Measurements from ENCODE around the gene SOS2.

SOS2 gene

GRCh38 chr14:50110323-50111037, 120.9 kb downstream of the SOS2 start:
- Histone ChIP-seq H3K9ac (ENCODE audit: low read depth, low read length) (no peak overlapping the region), H3K9me3 (ENCODE audit: control insufficient read depth, insufficient read depth, low read length) (no peaks in the 10 kb centered on the region), H3K4me1 (ENCODE audit: control insufficient read depth, insufficient read depth, low read length) (peaks cover 5% of the 10 kb centered on the region), H3K4me3 (ENCODE audit: low read depth, low read length) (no peak overlapping the region), H3K27me3 (ENCODE audit: control insufficient read depth, insufficient read depth, low read length) (no peaks in the 10 kb centered on the region), H3K36me3 (ENCODE audit: control insufficient read depth, insufficient read depth, low read length) (peaks cover 17% of the 10 kb centered on the region)

GRCh38 chr14:50109342-50109741, 122.0 kb downstream of the SOS2 start:
- Histone ChIP-seq H3K4me3 (ENCODE audit: low read depth, low read length) (no peak overlapping the region), H3K9ac (ENCODE audit: low read depth, low read length) (no peak overlapping the region), H3K27me3 (ENCODE audit: control insufficient read depth, insufficient read depth, low read length) (no peaks in the 10 kb centered on the region), H3K4me1 (ENCODE audit: control insufficient read depth, insufficient read depth, low read length) (peaks cover 5% of the 10 kb centered on the region), H3K36me3 (ENCODE audit: control insufficient read depth, insufficient read depth, low read length) (peaks cover 13% of the 10 kb centered on the region), H3K9me3 (ENCODE audit: control insufficient read depth, insufficient read depth, low read length) (no peaks in the 10 kb centered on the region)

DNA sequence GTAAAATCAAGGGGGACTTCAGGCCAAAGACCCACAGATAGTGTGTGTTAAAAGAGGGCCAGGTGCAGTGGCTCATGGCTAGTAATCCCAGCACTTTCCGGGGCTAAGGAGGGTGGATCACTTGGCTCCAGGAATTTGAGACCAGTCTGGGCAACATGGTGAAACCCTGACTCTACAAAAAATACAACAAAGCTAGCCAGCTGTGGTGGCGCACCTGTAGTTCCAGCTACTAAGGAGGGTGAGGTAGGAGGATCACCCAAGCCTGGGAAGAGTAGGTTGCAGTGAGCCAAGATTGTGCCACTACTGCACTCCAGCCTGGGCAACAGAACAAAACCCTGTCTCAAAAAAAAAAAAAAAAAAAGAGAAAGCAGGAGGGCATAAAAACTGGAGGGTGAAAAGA, 123.5 kb downstream of the SOS2 start:
- Histone ChIP-seq H3K36me3 (ENCODE audit: control insufficient read depth, insufficient read depth, low read length) (peaks cover 12% of the 10 kb centered on the region), H3K4me3 (ENCODE audit: low read depth, low read length) (no peak overlapping the region), H3K9ac (ENCODE audit: low read depth, low read length) (no peak overlapping the region)

GRCh38 chr14:50106178-50106577, 125.2 kb downstream of the SOS2 start:
- Histone ChIP-seq H3K9ac (ENCODE audit: low read depth, low read length) (no peak overlapping the region), H3K9me3 (ENCODE audit: control insufficient read depth, insufficient read depth, low read length) (no peaks in the 10 kb centered on the region), H3K36me3 (ENCODE audit: control insufficient read depth, insufficient read depth, low read length) (peaks cover 9% of the 10 kb centered on the region), H3K4me3 (ENCODE audit: low read depth, low read length) (no peak overlapping the region), H3K4me1 (ENCODE audit: control insufficient read depth, insufficient read depth, low read length) (peaks cover 5% of the 10 kb centered on the region), H3K27me3 (ENCODE audit: control insufficient read depth, insufficient read depth, low read length) (no peaks in the 10 kb centered on the region)

More for the DNA sequence above, 123.5 kb downstream of the SOS2 start:
- no peaks in the 10 kb centered on the region for H3K9me3 ChIP-seq (ENCODE audit: control insufficient read depth, insufficient read depth, low read length)
- peaks cover 5% of the 10 kb centered on the region for H3K4me1 ChIP-seq (ENCODE audit: control insufficient read depth, insufficient read depth, low read length)
- H3K27me3 ChIP-seq (ENCODE audit: control insufficient read depth, insufficient read depth, low read length), result no peaks in the 10 kb centered on the region

GRCh38 chr14:50103558-50103957, 127.8 kb downstream of the SOS2 start:
- Histone ChIP-seq H3K9ac (ENCODE audit: low read depth, low read length) (no peak overlapping the region), H3K4me1 (ENCODE audit: control insufficient read depth, insufficient read depth, low read length) (peaks cover 4% of the 10 kb centered on the region), H3K9me3 (ENCODE audit: control insufficient read depth, insufficient read depth, low read length) (no peaks in the 10 kb centered on the region), H3K36me3 (ENCODE audit: control insufficient read depth, insufficient read depth, low read length) (peaks cover 3% of the 10 kb centered on the region), H3K4me3 (ENCODE audit: low read depth, low read length) (no peak overlapping the region), H3K27me3 (ENCODE audit: control insufficient read depth, insufficient read depth, low read length) (no peaks in the 10 kb centered on the region)

DNA sequence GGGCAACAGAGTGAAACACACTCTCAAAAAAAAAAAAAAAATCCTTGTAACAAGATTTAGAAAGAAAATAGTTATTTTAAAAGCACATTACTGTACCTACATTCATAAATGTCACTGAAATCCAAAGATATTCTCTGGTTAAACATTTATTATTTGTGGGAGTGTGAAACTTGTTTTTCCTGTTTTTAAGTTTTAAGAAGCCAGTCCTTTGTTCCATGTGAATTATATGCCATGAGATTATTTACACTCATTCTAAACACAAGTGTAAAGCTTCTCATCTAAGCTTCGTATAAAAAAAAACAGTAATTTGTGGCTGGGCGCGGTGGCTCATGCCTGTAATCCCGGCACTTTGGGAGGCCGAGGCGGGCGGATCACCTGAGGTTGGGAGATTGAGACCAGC, 130.0 kb downstream of the SOS2 start:
- no peak overlapping the region for H3K9ac ChIP-seq (ENCODE audit: low read depth, low read length)
- no peaks in the 10 kb centered on the region for H3K36me3 ChIP-seq (ENCODE audit: control insufficient read depth, insufficient read depth, low read length)
- no peaks in the 10 kb centered on the region for H3K4me1 ChIP-seq (ENCODE audit: control insufficient read depth, insufficient read depth, low read length)
- no peaks in the 10 kb centered on the region for H3K9me3 ChIP-seq (ENCODE audit: control insufficient read depth, insufficient read depth, low read length)
- no peaks in the 10 kb centered on the region for H3K27me3 ChIP-seq (ENCODE audit: control insufficient read depth, insufficient read depth, low read length)
- no peak overlapping the region for H3K4me3 ChIP-seq (ENCODE audit: low read depth, low read length)

DNA sequence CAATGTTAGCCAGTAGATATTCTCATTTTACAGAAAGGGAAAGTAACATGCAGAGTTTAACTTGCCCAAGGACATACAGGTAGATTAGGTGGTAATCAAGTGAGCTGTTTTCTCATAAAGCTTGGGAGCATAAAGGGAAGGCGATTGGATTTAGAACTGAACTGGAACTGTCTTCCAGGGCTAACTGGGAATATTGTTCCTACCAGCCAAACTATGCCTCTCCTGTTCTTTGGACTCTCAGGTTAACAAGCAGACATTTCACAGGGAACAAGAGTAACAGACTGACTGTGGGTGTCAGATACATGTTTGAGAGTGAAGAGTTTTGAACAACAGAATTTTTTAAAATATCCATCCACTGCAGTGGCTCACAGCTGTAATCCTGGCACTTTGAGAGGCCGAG, 130.6 kb downstream of the SOS2 start:
- H3K9me3 ChIP-seq (ENCODE audit: control insufficient read depth, insufficient read depth, low read length), result no peaks in the 10 kb centered on the region
- H3K27me3 ChIP-seq (ENCODE audit: control insufficient read depth, insufficient read depth, low read length), result no peaks in the 10 kb centered on the region
- no peak overlapping the region for H3K9ac ChIP-seq (ENCODE audit: low read depth, low read length)
- H3K36me3 ChIP-seq (ENCODE audit: control insufficient read depth, insufficient read depth, low read length), result no peaks in the 10 kb centered on the region
- H3K4me3 ChIP-seq (ENCODE audit: low read depth, low read length), result no peak overlapping the region
- H3K4me1 ChIP-seq (ENCODE audit: control insufficient read depth, insufficient read depth, low read length), result no peaks in the 10 kb centered on the region

- Histone ChIP-seq H3K4me3 (ENCODE audit: low read depth, low read length) (no peak overlapping the region), H3K27me3 (ENCODE audit: control insufficient read depth, insufficient read depth, low read length) (no peaks in the 10 kb centered on the region), H3K9me3 (ENCODE audit: control insufficient read depth, insufficient read depth, low read length) (no peaks in the 10 kb centered on the region), H3K36me3 (ENCODE audit: control insufficient read depth, insufficient read depth, low read length) (no peaks in the 10 kb centered on the region), H3K9ac (ENCODE audit: low read depth, low read length) (no peak overlapping the region), H3K4me1 (ENCODE audit: control insufficient read depth, insufficient read depth, low read length) (no peaks in the 10 kb centered on the region)
Measured at GRCh38 chr14:50099335-50099734, 132.0 kb downstream of the SOS2 start.

DNA sequence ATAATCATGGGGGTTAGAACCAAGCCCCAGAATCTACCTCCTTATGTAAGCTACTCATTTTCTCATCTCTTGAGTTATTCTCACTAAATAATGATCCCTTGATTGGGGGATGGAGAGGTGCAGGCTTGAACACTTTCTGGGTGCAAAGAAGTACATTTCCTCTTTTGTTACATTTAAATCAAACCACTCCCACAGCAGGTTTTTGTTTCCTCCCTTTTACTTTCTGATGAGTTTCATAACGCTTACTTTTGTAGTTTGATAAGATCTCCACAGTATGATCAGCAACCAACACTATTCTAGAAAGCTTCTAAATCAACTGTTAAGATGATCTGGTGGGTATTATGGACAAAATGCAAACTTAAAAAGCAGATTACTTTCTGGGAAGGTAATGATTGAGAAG, 135.5 kb downstream of the SOS2 start:
- H3K27me3 ChIP-seq (ENCODE audit: control insufficient read depth, insufficient read depth, low read length), result no peaks in the 10 kb centered on the region
- H3K4me1 ChIP-seq (ENCODE audit: control insufficient read depth, insufficient read depth, low read length), result no peaks in the 10 kb centered on the region
- no peaks in the 10 kb centered on the region for H3K36me3 ChIP-seq (ENCODE audit: control insufficient read depth, insufficient read depth, low read length)
- no peaks in the 10 kb centered on the region for H3K9me3 ChIP-seq (ENCODE audit: control insufficient read depth, insufficient read depth, low read length)
- no peak overlapping the region for H3K9ac ChIP-seq (ENCODE audit: low read depth, low read length)
- no peak overlapping the region for H3K4me3 ChIP-seq (ENCODE audit: low read depth, low read length)

DNA sequence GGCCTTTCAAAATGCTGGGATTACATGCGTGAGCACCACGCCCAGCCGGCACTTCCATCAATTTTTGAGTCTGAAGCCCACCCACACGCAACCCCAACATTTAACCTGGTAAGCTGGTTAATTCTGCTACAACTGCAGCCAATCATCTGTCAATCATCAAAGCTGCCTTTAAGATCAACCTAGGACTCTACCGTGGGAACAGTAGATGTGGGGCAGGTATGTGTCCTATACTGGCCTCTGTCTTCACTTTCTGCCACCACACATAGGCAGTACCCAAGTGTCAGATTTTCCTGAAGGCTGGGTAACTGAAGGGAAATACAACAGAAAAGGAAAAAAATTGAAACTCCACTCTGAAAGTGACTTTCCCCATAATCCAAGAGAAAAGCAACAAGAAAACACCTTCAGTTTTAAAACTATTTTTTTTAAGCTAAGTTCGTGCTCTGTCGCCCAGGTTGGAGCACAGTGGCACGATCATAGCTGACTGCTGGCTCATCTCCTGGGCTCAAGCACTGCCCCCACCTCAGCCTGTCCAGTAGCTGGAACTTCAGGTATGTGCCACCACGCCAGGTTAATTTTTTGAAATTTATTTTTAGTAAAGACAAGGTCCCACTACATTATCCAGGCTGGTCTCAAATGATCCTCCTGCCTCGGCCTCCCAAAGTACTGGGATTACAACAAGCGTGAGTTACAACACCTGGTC, 137.2 kb downstream of the SOS2 start:
- no peaks in the 10 kb centered on the region for H3K27me3 ChIP-seq (ENCODE audit: control insufficient read depth, insufficient read depth, low read length)
- no peak overlapping the region for H3K9ac ChIP-seq (ENCODE audit: low read depth, low read length)

GRCh38 chr14:50093496-50093895, 137.9 kb downstream of the SOS2 start:
- Histone ChIP-seq H3K36me3 (ENCODE audit: control insufficient read depth, insufficient read depth, low read length) (no peaks in the 10 kb centered on the region), H3K4me1 (ENCODE audit: control insufficient read depth, insufficient read depth, low read length) (no peaks in the 10 kb centered on the region), H3K4me3 (ENCODE audit: low read depth, low read length) (no peak overlapping the region), H3K9me3 (ENCODE audit: control insufficient read depth, insufficient read depth, low read length) (no peaks in the 10 kb centered on the region), H3K27me3 (ENCODE audit: control insufficient read depth, insufficient read depth, low read length) (no peaks in the 10 kb centered on the region), H3K9ac (ENCODE audit: low read depth, low read length) (no peak overlapping the region)

More for the DNA sequence above, 137.2 kb downstream of the SOS2 start:
- Histone ChIP-seq H3K4me1 (ENCODE audit: control insufficient read depth, insufficient read depth, low read length) (no peaks in the 10 kb centered on the region), H3K9me3 (ENCODE audit: control insufficient read depth, insufficient read depth, low read length) (no peaks in the 10 kb centered on the region), H3K4me3 (ENCODE audit: low read depth, low read length) (no peak overlapping the region), H3K36me3 (ENCODE audit: control insufficient read depth, insufficient read depth, low read length) (no peaks in the 10 kb centered on the region)

GRCh38 chr14:50092006-50092555, 139.3 kb downstream of the SOS2 start:
- Histone ChIP-seq H3K27me3 (ENCODE audit: control insufficient read depth, insufficient read depth, low read length) (no peaks in the 10 kb centered on the region), H3K9me3 (ENCODE audit: control insufficient read depth, insufficient read depth, low read length) (no peaks in the 10 kb centered on the region), H3K9ac (ENCODE audit: low read depth, low read length) (no peak overlapping the region), H3K36me3 (ENCODE audit: control insufficient read depth, insufficient read depth, low read length) (no peaks in the 10 kb centered on the region), H3K4me3 (ENCODE audit: low read depth, low read length) (no peak overlapping the region), H3K4me1 (ENCODE audit: control insufficient read depth, insufficient read depth, low read length) (no peaks in the 10 kb centered on the region)

Data from iPS-15b (cell line).